SK-N-SH (cell line): Measurements from ENCODE around the gene NKIRAS1.

Experiments
- SIN3A ChIP-seq: IDR thresholded peaks from 2 replicates; pipeline ENCODE4 v1.6.1; 2012; ENCODE audit warnings: low read depth, mild to moderate bottlenecking, low read length, moderate library complexity, borderline replicate concordance
- TF ChIP-seq, protein P1 (sequence below): fragments of 200-600 bp; sonication (generic); IDR thresholded peaks from 2 replicates; pipeline ENCODE4 v1.6.1; 2017; ENCODE audit warnings: antibody characterized with exemption, mild to moderate bottlenecking, moderate library complexity
- TF ChIP-seq, protein P2 (sequence below): fragments of 150-350 bp; IDR thresholded peaks from 2 replicates; pipeline ENCODE4 v1.6.1; 2017; ENCODE audit warnings: antibody characterized with exemption, low read length, low read depth, borderline replicate concordance

DNA sequence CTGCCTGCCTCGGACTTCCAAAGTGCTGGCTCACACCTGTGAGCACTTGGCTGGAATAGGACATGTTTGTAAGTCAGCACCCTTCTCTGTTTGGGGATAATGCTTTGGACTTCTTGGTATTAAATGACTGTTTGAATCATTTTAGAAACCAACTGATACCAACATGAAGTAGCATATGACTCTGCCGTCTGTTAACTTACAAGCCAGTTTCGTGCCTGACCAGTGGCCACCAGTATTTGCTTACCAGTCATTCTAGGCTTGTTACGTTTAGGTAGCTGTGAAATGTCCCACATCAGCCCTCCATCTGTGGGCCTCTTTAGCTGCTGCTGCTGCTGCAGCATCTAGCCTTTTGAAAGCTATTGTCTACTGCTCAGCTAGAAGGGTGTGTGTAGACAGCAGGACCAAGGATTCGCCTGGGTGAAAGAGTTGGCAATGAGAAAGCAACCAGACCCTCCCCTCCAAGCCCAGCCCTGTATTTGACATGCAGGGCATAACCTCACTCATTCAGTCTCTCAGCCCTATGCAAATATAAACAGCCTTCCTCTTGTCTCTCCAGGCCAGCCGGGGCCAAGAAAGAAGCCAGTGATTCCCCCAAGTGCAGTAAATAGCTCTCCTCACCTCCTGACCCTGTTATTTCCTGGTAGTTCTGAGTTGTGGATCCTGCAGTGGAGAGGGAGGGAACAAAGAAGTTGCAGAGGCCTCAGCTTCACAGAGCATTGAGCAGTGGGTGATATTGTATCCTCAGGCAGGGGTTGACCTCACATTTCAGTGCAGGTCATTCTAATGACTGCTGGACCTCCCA is 51.0 kb downstream of the NKIRAS1 start:
- TF ChIP-seq, protein P1, sequence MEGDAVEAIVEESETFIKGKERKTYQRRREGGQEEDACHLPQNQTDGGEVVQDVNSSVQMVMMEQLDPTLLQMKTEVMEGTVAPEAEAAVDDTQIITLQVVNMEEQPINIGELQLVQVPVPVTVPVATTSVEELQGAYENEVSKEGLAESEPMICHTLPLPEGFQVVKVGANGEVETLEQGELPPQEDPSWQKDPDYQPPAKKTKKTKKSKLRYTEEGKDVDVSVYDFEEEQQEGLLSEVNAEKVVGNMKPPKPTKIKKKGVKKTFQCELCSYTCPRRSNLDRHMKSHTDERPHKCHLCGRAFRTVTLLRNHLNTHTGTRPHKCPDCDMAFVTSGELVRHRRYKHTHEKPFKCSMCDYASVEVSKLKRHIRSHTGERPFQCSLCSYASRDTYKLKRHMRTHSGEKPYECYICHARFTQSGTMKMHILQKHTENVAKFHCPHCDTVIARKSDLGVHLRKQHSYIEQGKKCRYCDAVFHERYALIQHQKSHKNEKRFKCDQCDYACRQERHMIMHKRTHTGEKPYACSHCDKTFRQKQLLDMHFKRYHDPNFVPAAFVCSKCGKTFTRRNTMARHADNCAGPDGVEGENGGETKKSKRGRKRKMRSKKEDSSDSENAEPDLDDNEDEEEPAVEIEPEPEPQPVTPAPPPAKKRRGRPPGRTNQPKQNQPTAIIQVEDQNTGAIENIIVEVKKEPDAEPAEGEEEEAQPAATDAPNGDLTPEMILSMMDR, result no peak
- TF ChIP-seq, protein P2, sequence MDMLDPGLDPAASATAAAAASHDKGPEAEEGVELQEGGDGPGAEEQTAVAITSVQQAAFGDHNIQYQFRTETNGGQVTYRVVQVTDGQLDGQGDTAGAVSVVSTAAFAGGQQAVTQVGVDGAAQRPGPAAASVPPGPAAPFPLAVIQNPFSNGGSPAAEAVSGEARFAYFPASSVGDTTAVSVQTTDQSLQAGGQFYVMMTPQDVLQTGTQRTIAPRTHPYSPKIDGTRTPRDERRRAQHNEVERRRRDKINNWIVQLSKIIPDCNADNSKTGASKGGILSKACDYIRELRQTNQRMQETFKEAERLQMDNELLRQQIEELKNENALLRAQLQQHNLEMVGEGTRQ, result no peak
- TF ChIP-seq SIN3A, result no peak
